ENCODE measurements around the gene STK32C. TPM values are rescaled to one million over a fixed set of nuclear protein-coding genes. Genes with fewer than 3 reads are reported as not detected.
A peak's percentile ranks its signal among the peaks of the same experiment; 100 is the strongest.

The STK32C gene
- total RNA-seq, 1 experiment from 2014 or later: 7.6 TPM

- no peak for DNase-seq (ENCODE audit: low read depth, low spot score)
- in situ Hi-C loops (cut with HindIII; ENCODE audit: low pct_unique_long_range_greater_than_20kb, low sequenced_read_pairs): no loop called here
Measured at GRCh38 chr10:132249824-132250375, 57.9 kb downstream of the STK32C start.

GRCh38 chr10:132249226-132249724, 58.5 kb downstream of the STK32C start:
- in situ Hi-C loops (cut with HindIII; ENCODE audit: low pct_unique_long_range_greater_than_20kb, low sequenced_read_pairs): no loop called here
- no peak for DNase-seq (ENCODE audit: low read depth, low spot score)

DNA sequence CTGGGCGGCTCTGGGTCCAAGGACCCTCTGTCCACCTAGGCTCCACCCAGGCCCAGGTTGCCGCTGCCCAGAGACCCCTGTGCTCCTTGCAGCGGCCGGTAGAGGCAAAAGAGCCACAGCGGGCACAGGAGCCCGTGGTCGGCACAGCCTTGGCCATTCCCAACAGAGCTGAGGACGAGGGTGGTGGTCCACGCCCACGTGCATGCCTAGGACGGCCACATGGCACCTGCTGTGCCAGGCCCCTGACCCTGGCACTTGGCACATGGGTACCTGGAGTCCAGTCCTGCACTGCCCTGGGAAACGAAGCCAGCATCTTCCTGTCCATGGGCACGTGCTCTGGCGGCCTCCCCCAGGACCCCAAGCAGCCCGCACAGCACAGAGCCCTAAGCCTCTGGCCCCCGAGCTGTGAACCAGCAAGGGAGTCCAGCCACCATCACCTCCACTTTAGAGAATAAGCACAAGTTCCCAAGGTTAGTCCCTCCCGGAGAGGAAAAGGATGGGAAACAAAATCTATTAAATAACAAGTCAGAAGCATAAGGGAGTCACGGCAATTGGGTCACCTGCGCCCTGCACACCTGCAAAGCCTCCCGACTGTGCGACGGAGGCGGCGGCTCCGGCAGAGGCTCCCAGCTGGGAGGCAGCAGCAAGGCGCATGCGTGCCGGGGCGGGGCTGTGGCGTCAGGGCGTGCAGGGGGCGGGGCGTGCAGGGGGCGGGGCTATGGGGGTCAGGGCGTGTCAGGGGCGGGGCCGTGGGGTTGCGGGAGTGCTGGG, 59.1 kb downstream of the STK32C start:
- in situ Hi-C loops (cut with HindIII; ENCODE audit: low pct_unique_long_range_greater_than_20kb, low sequenced_read_pairs): no loop called here

DNA sequence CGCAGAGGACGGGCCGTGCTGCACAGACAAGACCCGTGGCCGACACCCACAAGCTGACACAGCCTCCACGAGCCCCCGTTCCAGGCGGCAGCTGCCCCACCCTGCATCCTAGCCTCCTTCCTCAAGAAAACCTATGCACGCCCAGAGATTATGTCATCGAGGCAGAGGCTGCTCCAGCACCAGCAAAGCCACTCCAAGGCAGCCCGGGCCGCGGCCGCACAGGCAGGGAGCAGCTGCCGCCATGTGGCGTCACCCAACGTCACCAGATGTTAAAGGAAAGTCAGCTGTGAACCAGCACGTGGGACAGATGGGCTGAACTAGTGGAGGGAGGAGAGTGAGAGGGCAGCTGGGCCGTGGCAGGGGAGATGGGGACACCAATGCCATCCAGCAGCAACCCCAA, 59.8 kb downstream of the STK32C start:
- in situ Hi-C loops (cut with HindIII; ENCODE audit: low pct_unique_long_range_greater_than_20kb, low sequenced_read_pairs): no loop called here

More for the DNA sequence above, 59.1 kb downstream of the STK32C start:
- peak; percentile 63 for DNase-seq (ENCODE audit: low read depth, low spot score)

DNA sequence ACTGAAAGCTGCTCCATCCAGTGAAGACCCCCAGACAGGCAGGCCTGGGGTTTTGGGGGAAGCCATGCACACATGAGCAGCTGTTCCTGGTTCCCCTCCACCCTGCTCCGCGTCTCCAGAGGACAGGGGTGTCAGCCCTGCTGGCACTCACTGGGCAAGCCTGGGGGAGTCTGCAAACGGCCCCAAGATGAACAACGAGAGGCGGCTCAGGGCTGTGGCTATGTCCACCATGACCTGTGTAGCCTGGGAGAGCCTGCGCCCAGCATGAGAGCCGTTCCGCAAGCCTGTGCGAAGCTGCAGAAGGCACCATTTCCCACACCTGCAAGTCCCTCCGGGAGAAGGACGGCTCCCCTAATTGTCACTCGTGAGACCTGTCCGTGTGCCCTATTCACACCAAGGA, 61.5 kb downstream of the STK32C start:
- DNase-seq (ENCODE audit: low read depth, low spot score): no peak
- in situ Hi-C loops (cut with HindIII; ENCODE audit: low pct_unique_long_range_greater_than_20kb, low sequenced_read_pairs): no loop called here

More for the DNA sequence above, 59.8 kb downstream of the STK32C start:
- no peak for DNase-seq (ENCODE audit: low read depth, low spot score)

DNA sequence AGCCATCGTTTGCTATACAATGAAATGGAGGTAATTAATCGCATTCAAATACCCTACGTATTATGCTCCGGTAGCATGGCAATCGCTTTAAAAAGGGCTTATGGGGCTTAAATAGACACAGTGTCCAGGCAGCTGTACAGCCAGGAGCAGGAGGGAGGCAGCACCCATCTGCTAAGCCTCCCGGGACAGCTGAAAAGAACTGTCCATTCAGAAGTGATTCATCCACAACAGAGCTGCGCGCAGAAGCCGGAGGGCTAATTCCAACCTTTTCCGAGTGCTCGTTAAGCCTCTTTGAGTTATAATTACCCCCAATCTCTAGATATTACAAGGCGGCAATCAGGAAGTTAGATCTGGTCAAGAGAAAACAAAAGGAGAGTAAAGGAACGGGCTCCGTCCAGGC, 62.7 kb downstream of the STK32C start:
- in situ Hi-C loops (cut with HindIII; ENCODE audit: low pct_unique_long_range_greater_than_20kb, low sequenced_read_pairs): no loop called here
- no peak for DNase-seq (ENCODE audit: low read depth, low spot score)

DNA sequence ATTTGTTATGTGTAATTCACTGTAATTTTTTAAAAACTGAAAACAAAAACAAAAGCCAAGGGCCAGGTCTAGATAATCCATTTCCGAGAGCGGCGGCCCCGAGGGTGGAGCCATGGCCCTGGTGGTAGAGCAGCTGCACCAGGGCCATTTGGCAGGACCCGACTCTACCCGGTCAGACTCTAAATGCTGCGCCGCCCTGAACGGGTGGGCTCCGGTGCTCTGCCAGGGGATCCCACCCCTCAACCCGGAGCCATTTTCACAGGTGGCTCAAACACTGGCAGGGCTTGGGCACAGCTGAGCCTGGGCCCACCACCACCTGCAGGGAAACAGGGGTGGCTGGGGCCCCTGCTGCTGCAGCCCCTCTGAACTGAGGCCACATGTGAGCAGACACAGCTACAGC, 64.1 kb downstream of the STK32C start:
- DNase-seq (ENCODE audit: low read depth, low spot score): no peak
- in situ Hi-C loops (cut with HindIII; ENCODE audit: low pct_unique_long_range_greater_than_20kb, low sequenced_read_pairs): no loop called here

DNA sequence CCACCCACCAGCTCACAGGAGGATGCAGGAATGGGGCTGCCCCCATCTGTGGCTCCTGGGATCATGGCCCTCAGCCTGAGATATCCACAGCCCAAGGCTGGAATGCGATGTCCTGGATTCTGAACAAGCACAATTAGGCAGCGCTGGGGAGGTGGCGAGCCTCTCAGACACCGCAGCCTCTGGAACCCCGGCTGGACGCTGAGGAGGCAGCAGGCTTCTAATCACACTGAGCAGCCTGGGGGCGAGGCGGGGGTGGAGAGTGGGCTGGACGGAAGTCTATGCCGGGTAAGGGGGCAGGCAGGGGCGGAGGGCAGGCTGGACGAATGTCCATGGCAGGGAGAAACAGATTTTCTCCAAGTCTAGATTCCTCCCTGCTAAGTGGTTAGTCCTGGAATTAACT, 64.6 kb downstream of the STK32C start:
- in situ Hi-C loops (cut with HindIII; ENCODE audit: low pct_unique_long_range_greater_than_20kb, low sequenced_read_pairs): no loop called here
- no peak for DNase-seq (ENCODE audit: low read depth, low spot score)

- no peak for DNase-seq (ENCODE audit: low read depth, low spot score)
- in situ Hi-C loops (cut with HindIII; ENCODE audit: low pct_unique_long_range_greater_than_20kb, low sequenced_read_pairs): no loop called here
Measured at GRCh38 chr10:132242103-132242840, 65.5 kb downstream of the STK32C start.

GRCh38 chr10:132241496-132241895, 66.3 kb downstream of the STK32C start:
- in situ Hi-C loops (cut with HindIII; ENCODE audit: low pct_unique_long_range_greater_than_20kb, low sequenced_read_pairs): no loop called here

GRCh38 chr10:132241086-132241485, 66.7 kb downstream of the STK32C start:
- DNase-seq (ENCODE audit: low read depth, low spot score): no peak
- in situ Hi-C loops (cut with HindIII; ENCODE audit: low pct_unique_long_range_greater_than_20kb, low sequenced_read_pairs): no loop called here

More at GRCh38 chr10:132241496-132241895, 66.3 kb downstream of the STK32C start:
- DNase-seq (ENCODE audit: low read depth, low spot score): no peak

DNA sequence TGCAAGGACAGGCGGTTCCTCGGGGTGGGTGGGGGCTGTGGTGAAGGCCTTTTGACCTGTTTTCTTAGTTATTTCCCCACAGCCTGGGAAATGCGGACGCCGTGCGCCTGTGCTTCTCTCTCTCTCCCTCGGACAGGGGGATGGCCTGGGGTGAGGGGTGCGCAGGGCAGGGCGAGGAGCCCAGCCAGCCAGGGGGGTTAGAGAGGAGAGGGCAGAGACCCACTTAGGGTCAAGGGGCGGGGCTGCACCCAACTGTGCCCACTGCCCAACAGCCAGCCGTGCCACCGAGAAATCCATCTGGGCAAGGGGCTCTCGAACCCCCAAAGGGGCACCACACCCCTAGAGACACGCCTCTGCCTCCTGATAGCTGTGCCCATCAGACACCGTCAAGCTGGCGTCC, 67.2 kb downstream of the STK32C start:
- no peak for DNase-seq (ENCODE audit: low read depth, low spot score)
- in situ Hi-C loops (cut with HindIII; ENCODE audit: low pct_unique_long_range_greater_than_20kb, low sequenced_read_pairs): no loop called here

- in situ Hi-C loops (cut with HindIII; ENCODE audit: low pct_unique_long_range_greater_than_20kb, low sequenced_read_pairs): no loop called here
- DNase-seq (ENCODE audit: low read depth, low spot score): no peak
Measured at GRCh38 chr10:132240156-132240555, 67.6 kb downstream of the STK32C start.

- no peak for DNase-seq (ENCODE audit: low read depth, low spot score)
- in situ Hi-C loops (cut with HindIII; ENCODE audit: low pct_unique_long_range_greater_than_20kb, low sequenced_read_pairs): no loop called here
Measured at GRCh38 chr10:132239126-132240031, 68.4 kb downstream of the STK32C start.

DNA sequence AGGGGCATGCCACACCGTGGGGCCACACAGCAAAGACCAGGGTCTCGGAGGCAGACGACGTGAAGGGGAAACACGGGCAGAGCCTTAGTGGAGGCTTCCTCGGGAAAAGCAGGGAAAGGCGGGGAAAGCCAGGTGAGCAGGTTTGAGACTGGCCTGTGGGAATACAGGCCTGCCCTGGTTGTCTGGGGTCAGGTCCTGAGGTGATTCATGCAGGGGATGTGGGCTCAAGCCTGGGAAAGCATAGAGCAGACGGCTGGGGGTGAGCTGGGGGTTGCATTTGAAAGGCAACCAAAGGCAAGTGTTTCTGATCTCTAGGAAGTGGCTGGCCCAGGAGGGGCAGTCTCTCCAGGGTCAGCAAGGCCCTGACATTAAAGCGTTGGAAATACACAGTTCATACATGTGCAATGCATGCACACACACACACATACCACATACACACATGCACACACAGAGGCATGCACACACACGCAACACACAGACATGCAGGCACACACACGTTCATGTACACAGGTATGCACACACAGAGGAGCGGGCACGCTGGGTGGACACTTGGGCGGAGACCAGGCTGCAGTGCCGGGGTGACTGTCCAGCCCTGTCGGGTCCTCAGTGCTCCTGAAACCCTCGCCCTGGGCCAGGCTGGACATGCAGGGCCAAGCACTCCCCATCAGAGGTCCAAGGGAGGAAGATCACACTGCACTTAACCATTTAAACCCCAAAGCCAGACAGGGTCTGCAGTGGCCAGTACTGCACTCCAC, 69.2 kb downstream of the STK32C start:
- in situ Hi-C loops (cut with HindIII; ENCODE audit: low pct_unique_long_range_greater_than_20kb, low sequenced_read_pairs): no loop called here
- DNase-seq (ENCODE audit: low read depth, low spot score): no peak

DNA sequence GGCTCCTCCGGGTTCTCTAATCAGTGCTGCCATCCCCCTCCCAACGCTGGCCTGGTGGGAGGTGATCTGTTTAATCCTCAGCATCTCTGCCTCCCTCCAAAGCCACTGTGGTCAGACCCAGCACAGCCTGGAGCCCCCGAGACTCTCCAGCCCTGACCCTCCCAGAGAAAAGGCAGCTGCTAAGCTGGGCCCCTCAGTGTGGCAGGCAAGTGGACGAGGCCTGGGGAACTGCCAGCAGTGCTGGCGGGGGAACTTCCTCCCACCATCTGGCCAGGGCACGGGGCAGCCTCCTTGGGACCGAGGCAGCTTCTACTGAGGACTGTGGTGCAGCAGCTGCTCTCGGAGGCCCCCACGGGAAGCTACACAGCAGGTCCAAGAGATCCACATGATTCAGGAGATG, 69.9 kb downstream of the STK32C start:
- in situ Hi-C loops (cut with HindIII; ENCODE audit: low pct_unique_long_range_greater_than_20kb, low sequenced_read_pairs): no loop called here

DNA sequence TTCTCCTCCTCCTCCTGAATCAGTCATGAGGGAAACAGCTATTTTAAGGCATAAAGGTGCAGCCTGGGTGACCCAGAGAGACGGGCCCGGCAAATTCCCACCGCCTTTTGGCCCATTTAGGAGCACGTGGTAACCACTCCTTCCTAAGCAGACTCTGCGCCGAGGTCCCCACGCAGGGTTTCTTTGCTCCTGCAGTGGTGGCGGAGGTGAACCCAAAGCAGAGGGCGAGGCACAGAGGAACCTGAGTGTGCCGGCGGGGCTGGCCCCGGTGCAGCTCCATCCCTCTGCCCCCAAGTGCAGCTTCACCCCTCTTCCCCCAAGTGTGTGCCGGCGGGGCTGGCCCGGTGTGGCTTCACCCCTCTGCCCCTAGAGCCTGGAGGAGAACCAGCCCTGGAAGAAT, 70.4 kb downstream of the STK32C start:
- in situ Hi-C loops (cut with HindIII; ENCODE audit: low pct_unique_long_range_greater_than_20kb, low sequenced_read_pairs): no loop called here
- DNase-seq (ENCODE audit: low read depth, low spot score): no peak

More for the DNA sequence above, 69.9 kb downstream of the STK32C start:
- DNase-seq (ENCODE audit: low read depth, low spot score): no peak

Measured in SK-MEL-5 (cell line).